PC-3 (cell line): ENCODE data around the gene SSU72.

Experiments
- CTCF ChIP-seq: fragments of 300-600 bp; sonication (generic); conservative IDR thresholded peaks from 2 replicates; pipeline ENCODE4 v1.5.1; 2017; ENCODE audit warnings: antibody characterized with exemption, low read depth, mild to moderate bottlenecking, low read length
- EZH2phosphoT487 ChIP-seq: fragments of 300-600 bp; sonication (generic); IDR thresholded peaks from 2 replicates; pipeline ENCODE4 v1.6.1; 2018; ENCODE audit warnings: mild to moderate bottlenecking, antibody characterized with exemption, low read length, borderline replicate concordance

GRCh38 chr1:1614204-1614953, 39.7 kb upstream of the SSU72 start:
- TF ChIP-seq EZH2phosphoT487 (no peak), CTCF (no peak)
